Activated T-cell treated with anti-CD3 and anti-CD28 coated beads for 4 hours (primary cell): ENCODE results near the gene GDF10.

Experiments
- DNase-seq: peaks from one replicate; pipeline ENCODE4 v3.0.0-alpha.2; 2020

Gene GDF10

GRCh38 chr10:47335906-47336305, 35.9 kb downstream of the GDF10 start:
- DNase-seq = no peak

GRCh38 chr10:47336387-47337134, 36.6 kb downstream of the GDF10 start:
- no peak for DNase-seq

- DNase-seq = no peak
Observed at GRCh38 chr10:47337310-47337709, 37.3 kb downstream of the GDF10 start.

GRCh38 chr10:47339186-47339735, 39.3 kb downstream of the GDF10 start:
- DNase-seq = no peak

- no peak for DNase-seq
Observed at GRCh38 chr10:47339759-47340607, 40.0 kb downstream of the GDF10 start.

- DNase-seq = peak; percentile 68
Observed at GRCh38 chr10:47340608-47341170, 40.7 kb downstream of the GDF10 start.

- DNase-seq = no peak
Observed at GRCh38 chr10:47344996-47345870, 45.2 kb downstream of the GDF10 start.

GRCh38 chr10:47346581-47347302, 46.7 kb downstream of the GDF10 start:
- no peak for DNase-seq

- DNase-seq = no peak
Observed at GRCh38 chr10:47347303-47347675, 47.3 kb downstream of the GDF10 start.

- DNase-seq = no peak
Observed at GRCh38 chr10:47348138-47348651, 48.2 kb downstream of the GDF10 start, which contains the start of gene RBP3. TSS of gene RBP3 (plus strand) at chr10:47348363. CDS start at chr10:47348485, 122 bp downstream.

GRCh38 chr10:47348661-47349470, 48.9 kb downstream of the GDF10 start:
- DNase-seq = no peak

GRCh38 chr10:47349516-47349915, 49.5 kb downstream of the GDF10 start:
- DNase-seq = no peak

GRCh38 chr10:47349941-47350371, 50.0 kb downstream of the GDF10 start:
- no peak for DNase-seq

- DNase-seq = no peak
Observed at GRCh38 chr10:47350671-47351640, 51.0 kb downstream of the GDF10 start.

- no peak for DNase-seq
Observed at GRCh38 chr10:47351899-47352815, 52.2 kb downstream of the GDF10 start.

- DNase-seq = no peak
Observed at GRCh38 chr10:47353351-47353750, 53.4 kb downstream of the GDF10 start.

- DNase-seq = no peak
Observed at GRCh38 chr10:47354165-47354564, 54.2 kb downstream of the GDF10 start.

- no peak for DNase-seq
Observed at GRCh38 chr10:47354900-47355299, 54.9 kb downstream of the GDF10 start.
